ENCODE results near the gene TECPR2.

The TECPR2 gene

DNA sequence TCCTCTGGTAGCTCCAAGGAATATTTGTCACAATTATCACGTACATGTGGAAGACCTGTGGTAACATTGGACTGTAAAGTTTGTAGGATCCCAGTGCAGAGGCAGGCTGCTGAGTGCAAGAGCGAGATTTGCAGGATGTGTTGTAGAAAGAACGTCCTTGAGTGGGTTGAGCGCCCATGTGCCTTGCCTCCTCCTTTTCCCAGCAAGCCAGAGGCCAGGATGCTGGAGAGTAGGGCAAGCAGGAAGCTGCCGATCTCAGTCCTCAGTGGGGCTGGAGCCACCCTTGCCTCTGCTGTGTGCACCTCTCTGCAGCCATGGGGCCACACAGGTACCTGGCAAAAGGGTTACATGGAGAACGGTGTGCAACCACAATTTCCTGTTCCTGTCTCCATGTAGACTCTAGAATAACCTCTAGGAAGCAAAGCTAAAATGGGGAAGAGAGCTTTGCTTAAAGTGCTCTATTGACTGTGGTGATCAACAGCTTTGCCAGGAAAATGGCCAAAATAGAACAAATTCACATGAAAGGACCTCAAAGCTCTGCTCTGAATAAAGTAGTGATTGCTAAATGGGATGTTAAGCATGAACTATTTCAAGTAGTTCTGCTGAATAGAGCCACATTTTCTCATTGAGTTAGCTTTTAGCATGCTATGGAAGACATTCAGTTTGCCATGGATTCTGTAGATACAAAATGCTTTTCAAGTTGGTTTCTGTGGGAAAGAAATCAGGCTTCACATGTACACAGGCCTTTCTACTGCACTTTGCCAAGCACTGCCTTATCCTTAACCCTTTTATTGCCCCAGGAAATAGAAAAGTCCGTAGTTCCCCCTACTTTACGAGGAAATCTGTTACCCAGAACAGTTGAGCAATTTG, 109.4 kb downstream of the TECPR2 start:
- H3K27me3 Mint-ChIP-seq = no peaks in the 10 kb centered on the region
- H3K9me3 Mint-ChIP-seq (ENCODE audit: low read depth) = no peaks in the 10 kb centered on the region
- H3K4me3 Mint-ChIP-seq = no peak overlapping the region
- peaks cover 19% of the 10 kb centered on the region for H3K36me3 Mint-ChIP-seq
- no peak overlapping the region for H3K27ac Mint-ChIP-seq
- peaks cover 9% of the 10 kb centered on the region for H3K4me1 Mint-ChIP-seq (ENCODE audit: low read depth)

GRCh38 chr14:102472791-102473150, 110.0 kb downstream of the TECPR2 start:
- Mint-ChIP-seq H3K27me3 (no peaks in the 10 kb centered on the region), H3K4me3 (no peak overlapping the region), H3K9me3 (ENCODE audit: low read depth) (no peaks in the 10 kb centered on the region), H3K27ac (no peak overlapping the region), H3K4me1 (ENCODE audit: low read depth) (peaks cover 9% of the 10 kb centered on the region), H3K36me3 (peaks cover 17% of the 10 kb centered on the region)

- no peaks in the 10 kb centered on the region for H3K27me3 Mint-ChIP-seq
- no peaks in the 10 kb centered on the region for H3K9me3 Mint-ChIP-seq (ENCODE audit: low read depth)
- H3K27ac Mint-ChIP-seq = no peak overlapping the region
- H3K4me3 Mint-ChIP-seq = no peak overlapping the region
- peaks cover 15% of the 10 kb centered on the region for H3K36me3 Mint-ChIP-seq
- H3K4me1 Mint-ChIP-seq (ENCODE audit: low read depth) = peaks cover 9% of the 10 kb centered on the region
These were observed 110.8 kb downstream of the TECPR2 start for GRCh38 chr14:102473559-102473958.

DNA sequence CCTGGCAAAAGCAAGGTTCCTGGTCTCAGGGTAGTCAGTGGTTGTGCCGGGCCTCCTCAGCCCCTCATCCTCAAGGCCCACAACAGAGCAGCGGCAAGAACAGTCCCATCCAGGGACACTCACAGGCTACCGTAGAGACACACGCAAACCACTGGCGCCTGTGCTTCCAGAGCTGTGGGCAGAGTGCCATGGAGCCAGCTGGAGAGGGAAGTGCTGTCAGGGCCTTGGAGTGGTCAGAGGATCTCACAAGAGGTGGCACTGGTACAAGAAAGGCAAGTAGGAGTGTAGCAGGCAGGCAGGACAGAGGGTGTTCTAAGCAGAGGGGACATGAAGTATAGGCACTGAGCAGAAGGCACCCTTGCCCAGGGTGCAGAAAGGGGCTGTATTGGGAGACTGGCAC, 112.2 kb downstream of the TECPR2 start:
- H3K27me3 Mint-ChIP-seq = no peaks in the 10 kb centered on the region
- H3K4me3 Mint-ChIP-seq = no peak overlapping the region
- peaks cover 14% of the 10 kb centered on the region for H3K4me1 Mint-ChIP-seq (ENCODE audit: low read depth)
- no peaks in the 10 kb centered on the region for H3K9me3 Mint-ChIP-seq (ENCODE audit: low read depth)
- peaks cover 6% of the 10 kb centered on the region for H3K36me3 Mint-ChIP-seq
- H3K27ac Mint-ChIP-seq = no peak overlapping the region

- Mint-ChIP-seq H3K27me3 (no peaks in the 10 kb centered on the region), H3K27ac (no peak overlapping the region), H3K4me1 (ENCODE audit: low read depth) (peaks cover 5% of the 10 kb centered on the region)
These were observed 116.4 kb downstream of the TECPR2 start for GRCh38 chr14:102479107-102479506.

GRCh38 chr14:102479777-102480176, 117.0 kb downstream of the TECPR2 start:
- Mint-ChIP-seq H3K27me3 (no peaks in the 10 kb centered on the region), H3K4me3 (no peak overlapping the region), H3K36me3 (peaks cover 4% of the 10 kb centered on the region), H3K27ac (no peak overlapping the region), H3K4me1 (ENCODE audit: low read depth) (peaks cover 5% of the 10 kb centered on the region), H3K9me3 (ENCODE audit: low read depth) (no peaks in the 10 kb centered on the region)

More at GRCh38 chr14:102479107-102479506, 116.4 kb downstream of the TECPR2 start:
- H3K4me3 Mint-ChIP-seq = no peak overlapping the region
- H3K36me3 Mint-ChIP-seq = peaks cover 4% of the 10 kb centered on the region
- no peaks in the 10 kb centered on the region for H3K9me3 Mint-ChIP-seq (ENCODE audit: low read depth)

GRCh38 chr14:102481371-102481770, 118.6 kb downstream of the TECPR2 start:
- Mint-ChIP-seq H3K9me3 (ENCODE audit: low read depth) (no peaks in the 10 kb centered on the region), H3K4me1 (ENCODE audit: low read depth) (peaks cover 5% of the 10 kb centered on the region), H3K36me3 (peaks cover 4% of the 10 kb centered on the region), H3K27me3 (no peaks in the 10 kb centered on the region), H3K27ac (no peak overlapping the region), H3K4me3 (no peak overlapping the region)

DNA sequence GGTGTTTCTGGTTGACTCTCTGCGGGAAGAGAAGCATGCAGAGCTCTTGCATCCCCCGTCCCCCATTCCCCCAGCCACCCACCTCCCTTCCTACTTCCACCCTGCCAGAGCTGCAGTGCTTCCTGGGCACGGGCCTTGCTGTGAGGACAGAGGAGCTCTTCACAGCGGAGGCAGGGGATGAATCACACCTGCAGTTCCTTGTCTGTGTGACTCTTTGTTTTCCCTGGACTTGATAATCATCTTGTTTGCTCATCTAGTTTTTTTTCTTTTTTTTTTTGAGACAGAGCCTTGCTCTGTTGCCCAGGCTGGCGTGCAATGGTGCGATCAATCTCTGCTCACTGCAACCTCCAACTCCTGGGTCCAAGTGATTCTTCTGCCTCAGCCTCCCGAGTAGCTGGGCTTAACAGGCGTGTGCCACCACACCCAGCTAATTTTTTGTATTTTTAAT, 119.1 kb downstream of the TECPR2 start:
- Mint-ChIP-seq H3K36me3 (peaks cover 4% of the 10 kb centered on the region), H3K4me3 (no peak overlapping the region), H3K4me1 (ENCODE audit: low read depth) (peaks cover 5% of the 10 kb centered on the region), H3K27ac (no peak overlapping the region), H3K9me3 (ENCODE audit: low read depth) (no peaks in the 10 kb centered on the region), H3K27me3 (no peaks in the 10 kb centered on the region)

- Mint-ChIP-seq H3K9me3 (ENCODE audit: low read depth) (no peaks in the 10 kb centered on the region), H3K4me3 (no peak overlapping the region), H3K36me3 (peaks cover 4% of the 10 kb centered on the region), H3K4me1 (ENCODE audit: low read depth) (peaks cover 5% of the 10 kb centered on the region), H3K27ac (no peak overlapping the region), H3K27me3 (no peaks in the 10 kb centered on the region)
These were observed 121.6 kb downstream of the TECPR2 start for GRCh38 chr14:102484316-102484715.

DNA sequence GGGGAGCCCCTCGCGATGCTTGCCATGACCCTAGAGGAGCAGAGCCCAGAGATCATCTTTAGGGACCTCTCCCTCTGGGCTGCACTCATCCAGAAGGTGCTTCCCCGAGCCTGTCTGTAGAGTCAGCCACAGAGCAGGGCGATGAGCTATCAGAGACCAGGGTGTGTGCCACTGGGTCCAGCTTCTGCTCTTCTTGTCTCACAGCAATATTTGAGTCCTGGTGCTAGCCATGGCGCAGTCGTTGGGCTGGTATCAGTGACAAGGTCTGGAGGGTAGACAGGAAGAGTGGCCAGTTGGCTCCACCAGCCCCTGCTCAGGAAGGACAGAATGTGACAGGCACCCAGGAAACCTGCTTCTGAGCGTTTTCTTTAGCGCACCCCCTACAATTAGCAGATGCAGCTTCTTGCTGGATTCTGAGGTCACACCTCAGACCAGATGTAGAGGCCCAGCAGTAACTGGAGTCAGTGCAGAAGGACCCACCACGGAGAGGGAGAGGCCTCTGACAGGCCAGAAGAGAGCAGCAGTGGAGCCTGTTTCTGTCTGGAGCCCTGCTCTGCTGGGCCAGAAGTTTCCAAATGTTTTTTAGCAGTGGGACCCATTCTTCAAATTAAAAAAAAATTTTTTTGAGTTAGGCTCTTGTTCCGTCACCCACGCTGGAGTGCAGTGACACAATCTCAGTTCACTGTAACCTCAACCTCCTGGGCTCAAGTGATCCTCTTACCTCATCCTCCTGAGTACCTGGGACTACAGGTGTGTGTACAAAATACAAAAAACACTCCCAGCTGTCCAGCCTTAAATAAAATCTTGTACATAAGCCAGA, 123.2 kb downstream of the TECPR2 start:
- no peak overlapping the region for H3K27ac Mint-ChIP-seq
- no peak overlapping the region for H3K4me3 Mint-ChIP-seq
- no peaks in the 10 kb centered on the region for H3K4me1 Mint-ChIP-seq (ENCODE audit: low read depth)
- H3K36me3 Mint-ChIP-seq = peaks cover 4% of the 10 kb centered on the region
- no peaks in the 10 kb centered on the region for H3K27me3 Mint-ChIP-seq
- no peaks in the 10 kb centered on the region for H3K9me3 Mint-ChIP-seq (ENCODE audit: low read depth)

- no peaks in the 10 kb centered on the region for H3K9me3 Mint-ChIP-seq (ENCODE audit: low read depth)
- no peak overlapping the region for H3K4me3 Mint-ChIP-seq
- H3K4me1 Mint-ChIP-seq (ENCODE audit: low read depth) = no peaks in the 10 kb centered on the region
- H3K27ac Mint-ChIP-seq = no peak overlapping the region
- H3K36me3 Mint-ChIP-seq = peaks cover 4% of the 10 kb centered on the region
- H3K27me3 Mint-ChIP-seq = no peaks in the 10 kb centered on the region
These were observed 123.9 kb downstream of the TECPR2 start for GRCh38 chr14:102486513-102487203.

- H3K4me1 Mint-ChIP-seq (ENCODE audit: low read depth) = no peaks in the 10 kb centered on the region
- H3K27me3 Mint-ChIP-seq = no peaks in the 10 kb centered on the region
- H3K27ac Mint-ChIP-seq = no peak overlapping the region
- no peak overlapping the region for H3K4me3 Mint-ChIP-seq
- H3K9me3 Mint-ChIP-seq (ENCODE audit: low read depth) = no peaks in the 10 kb centered on the region
- peaks cover 4% of the 10 kb centered on the region for H3K36me3 Mint-ChIP-seq
These were observed 124.5 kb downstream of the TECPR2 start for GRCh38 chr14:102487204-102487577.

- Mint-ChIP-seq H3K4me3 (no peak overlapping the region), H3K27me3 (no peaks in the 10 kb centered on the region), H3K4me1 (ENCODE audit: low read depth) (no peaks in the 10 kb centered on the region), H3K27ac (no peak overlapping the region), H3K9me3 (ENCODE audit: low read depth) (no peaks in the 10 kb centered on the region), H3K36me3 (no peaks in the 10 kb centered on the region)
These were observed 127.7 kb downstream of the TECPR2 start for GRCh38 chr14:102490456-102490855.

DNA sequence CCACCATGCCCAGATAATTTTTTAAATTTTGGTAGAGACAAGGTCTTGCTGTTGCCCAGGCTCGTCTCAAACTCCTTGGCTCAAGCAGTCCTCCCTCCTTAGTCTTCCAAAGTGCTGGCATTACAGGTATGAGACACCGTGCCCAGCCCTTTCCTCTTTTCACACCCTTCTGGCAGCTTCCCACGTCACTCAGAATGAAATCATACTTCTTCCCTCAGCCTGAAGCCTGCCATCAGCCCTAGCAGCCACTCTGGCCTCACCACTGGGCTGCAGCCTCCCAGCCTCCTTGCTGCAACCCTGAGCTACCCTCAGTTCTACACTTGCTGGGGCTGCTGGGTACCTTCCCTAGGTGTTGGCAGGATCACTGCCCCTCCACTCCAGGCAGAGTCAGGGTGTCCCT, 128.6 kb downstream of the TECPR2 start:
- no peaks in the 10 kb centered on the region for H3K9me3 Mint-ChIP-seq (ENCODE audit: low read depth)
- no peaks in the 10 kb centered on the region for H3K4me1 Mint-ChIP-seq (ENCODE audit: low read depth)
- H3K27ac Mint-ChIP-seq = no peak overlapping the region
- H3K36me3 Mint-ChIP-seq = no peaks in the 10 kb centered on the region
- no peak overlapping the region for H3K4me3 Mint-ChIP-seq
- no peaks in the 10 kb centered on the region for H3K27me3 Mint-ChIP-seq
